ENCODE measurements around the gene FAM187B. TPM values are rescaled to one million over a fixed set of nuclear protein-coding genes. Genes with fewer than 3 reads are reported as not detected.

Gene FAM187B
- total and polyA plus RNA-seq, 2 of the 8 experiments (the other 6 are each of a cell fraction or from before 2014, with no cell fraction given), result not detected

DNA sequence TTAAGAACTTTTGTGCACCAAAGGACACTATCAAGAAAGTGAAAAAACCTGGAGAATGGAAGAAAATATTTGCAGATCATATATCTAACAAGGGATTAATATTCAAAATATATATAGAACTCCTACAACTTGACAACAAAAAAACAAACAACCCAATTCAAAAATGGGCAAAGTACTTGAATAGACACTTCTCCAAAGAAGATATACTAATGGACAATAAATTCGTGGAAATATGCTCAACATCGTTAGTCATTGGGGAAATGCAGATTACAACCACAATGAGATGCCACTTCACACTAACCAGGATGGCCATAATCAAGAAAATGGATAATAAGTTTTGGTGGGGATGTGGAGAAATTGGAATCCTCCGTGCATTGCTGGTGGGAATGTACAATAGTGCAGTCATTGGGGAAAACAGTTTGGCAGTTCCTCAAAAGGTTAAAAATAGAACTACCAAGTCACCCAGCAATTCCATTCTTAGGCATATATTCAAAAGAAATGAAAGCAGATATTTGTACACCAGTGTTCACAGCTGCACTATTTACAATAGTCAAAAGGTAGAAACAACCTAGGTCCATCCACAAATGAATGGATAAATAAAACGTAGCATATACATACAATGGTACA, 18.0 kb upstream of the FAM187B start:
- ChIA-PET POLR2A (ENCODE audit: partially characterized antibody) (no interaction called here), CTCF (ENCODE audit: partially characterized antibody) (no interaction called here)
- 90% methylated on average over 4 of the region's 4 CpGs; no CpG with 5 or more reads in 1 of the 2 experiments for WGBS, 2 experiments (ENCODE audit: extremely low coverage in 1 of 2, insufficient coverage in 1 of 2, insufficient read length in 1 of 2, insufficient replicate concordance in 2 of 2, low coverage in 1 of 2, low lambda C conversion rate in 2 of 2, missing lambda C conversion rate in 1 of 2)

More for the DNA sequence above, 18.0 kb upstream of the FAM187B start:
- no peak overlapping the region for H3K56ac ChIP-seq (replicated peaks; ENCODE audit: insufficient read length, low read depth, low read length)
- no peak overlapping the region for H4K5ac ChIP-seq (ENCODE audit: insufficient read length, low read depth, low read length)
- no peak overlapping the region for H4K8ac ChIP-seq (ENCODE audit: extremely low read depth, insufficient read depth, low read length)
- H3K79me1 ChIP-seq (ENCODE audit: low read depth, low read length), result peaks cover 2% of the 10 kb centered on the region; the same call in 1 of the 2 replicates
- FAIRE-seq (no peak), DNase-seq (ENCODE audit: low read depth in 1 of 2, low spot score in 2 of 2) (no peak)
- peak overlapping the region in 1 of 2 experiments; percentile 83; a peak in 2 of 4 replicates for H3K4me2 ChIP-seq (ENCODE audit: insufficient read depth in 1 of 2, low read depth in 2 of 2, low read length in 2 of 2)
- H3K36me3 ChIP-seq (ENCODE audit: control insufficient read depth in 2 of 4, insufficient read depth in 4 of 4, low read length in 3 of 4), result peaks cover 6 to 15% (median 11%) of the 10 kb centered on the region in 4 experiments; a peak in 7 of 8 replicates
- H2BK5ac ChIP-seq (ENCODE audit: low read depth, low read length), result no peak overlapping the region
- H2AK5ac ChIP-seq (ENCODE audit: low read depth, low read length), result no peak overlapping the region
- peak overlapping the region; percentile 100; the same call in 1 of the 2 replicates for H3K27ac ChIP-seq (ENCODE audit: low read depth, low read length)
- H4K20me1 ChIP-seq (replicated peaks in 1 of 2; ENCODE audit: control insufficient read depth in 1 of 2, insufficient read depth in 2 of 2, low read length in 2 of 2), result peaks cover 13 to 14% of the 10 kb centered on the region in 2 experiments
- H3K9ac ChIP-seq (replicated peaks in 1 of 4; ENCODE audit: extremely low read depth in 1 of 4, low read depth in 3 of 4, low read length in 3 of 4), result no peak overlapping the region; a peak in 1 of 7 replicates
- H3K23me2 ChIP-seq (ENCODE audit: low read depth, low read length), result peaks cover 10% of the 10 kb centered on the region; the same call in 1 of the 2 replicates
- no peaks in the 10 kb centered on the region for H3K9me3 ChIP-seq (ENCODE audit: insufficient read depth in 2 of 2, low read depth in 1 of 2, low read length in 1 of 2)
- H2BK20ac ChIP-seq (ENCODE audit: low read length), result peak overlapping the region; percentile 76; the same call in 1 of the 2 replicates
- no peak overlapping the region for H3K23ac ChIP-seq (ENCODE audit: insufficient read length)
- peaks cover 10 to 27% of the 10 kb centered on the region in 2 experiments for H3K79me2 ChIP-seq (ENCODE audit: control insufficient read depth in 1 of 2, insufficient read depth in 2 of 2, low read length in 2 of 2)
- no peak overlapping the region for H3K4ac ChIP-seq (replicated peaks; ENCODE audit: insufficient read length, low read depth, low read length)
- no peak overlapping the region for H2BK15ac ChIP-seq (ENCODE audit: low read length)
- H3K4me1 ChIP-seq (replicated peaks in 1 of 4; ENCODE audit: control insufficient read depth in 3 of 4, insufficient read depth in 4 of 4, low read length in 3 of 4), result peaks cover 0 to 8% (median 7%) of the 10 kb centered on the region in 4 experiments; a peak in 6 of 7 replicates
- peak overlapping the region; percentile 70 for H2BK120ac ChIP-seq (replicated peaks; ENCODE audit: low read depth, low read length)
- no peaks in the 10 kb centered on the region for H3K27me3 ChIP-seq (replicated peaks in 1 of 4; ENCODE audit: control insufficient read depth in 3 of 4, extremely low read depth in 1 of 4, insufficient read depth in 3 of 4, low read length in 3 of 4)
- no peak overlapping the region for H3K18ac ChIP-seq (ENCODE audit: extremely low read depth, low read length)
- TF ChIP-seq RNF2 (IDR thresholded peaks at IDR 0.05; ENCODE audit: borderline replicate concordance, low read depth, low read length, missing control alignments, poor library complexity, severe bottlenecking), result no peak
- H3K4me3 ChIP-seq (ENCODE audit: extremely low read depth in 1 of 4, insufficient read depth in 2 of 4, low read depth in 3 of 4, low read length in 4 of 4), result peak overlapping the region in 1 of 4 experiments; percentile 90; a peak in 2 of 8 replicates
- H2BK12ac ChIP-seq (ENCODE audit: low read depth, low read length), result no peak overlapping the region; the same call in 1 of the 2 replicates
- H2AFZ ChIP-seq (ENCODE audit: low read length), result no peak overlapping the region
- H3K14ac ChIP-seq (ENCODE audit: insufficient read length), result no peak overlapping the region
- no peak overlapping the region for H4K91ac ChIP-seq (replicated peaks; ENCODE audit: insufficient read length, low read length)
